ENCODE results near the gene SPATA1. TPM values are rescaled to one million over a fixed set of nuclear protein-coding genes. Genes with fewer than 3 reads are reported as not detected.

Gene SPATA1
- total and polyA plus RNA-seq, 2 donors (not counting 1 experiment from before 2014, with no cell fraction given) = 0.96 to 1.7 TPM

- H3K36me3 ChIP-seq (ENCODE audit: control insufficient read depth, insufficient read depth, low read length) = no peaks in the 10 kb centered on the region
- DNase-seq (ENCODE audit: low read depth in 2 of 2) = peak in 1 of 2 donors; percentile 10
- H4K20me1 ChIP-seq (ENCODE audit: control insufficient read depth, extremely low read depth, insufficient read depth, low read length) = no peaks in the 10 kb centered on the region
- H2AFZ ChIP-seq (ENCODE audit: low read length) = no peak overlapping the region
- H3K79me2 ChIP-seq (ENCODE audit: control insufficient read depth, insufficient read depth, low read length) = no peaks in the 10 kb centered on the region
- H3K27me3 ChIP-seq (ENCODE audit: control insufficient read depth, insufficient read depth, low read length) = no peaks in the 10 kb centered on the region
- no peak overlapping the region for H3K27ac ChIP-seq (ENCODE audit: insufficient read depth, low read length)
- H3K9me3 ChIP-seq (ENCODE audit: control insufficient read depth, insufficient read depth, low read depth, low read length) = peaks cover 2% of the 10 kb centered on the region
- H3K4me1 ChIP-seq (ENCODE audit: control insufficient read depth, extremely low read depth, insufficient read depth, low read length) = peaks cover 22% of the 10 kb centered on the region
- H3K4me2 ChIP-seq (ENCODE audit: extremely low read depth, insufficient read depth, low read length) = no peak overlapping the region
- no peak for TF ChIP-seq CTCF (conservative IDR thresholded peaks at IDR 0.05 in 1 of 2, IDR thresholded peaks at IDR 0.05 in 1 of 2; ENCODE audit: low read depth in 1 of 2, low read length in 2 of 2)
- TF ChIP-seq EZH2 (IDR thresholded peaks at IDR 0.05; ENCODE audit: low read length, missing control alignments) = no peak
- H3K9ac ChIP-seq (ENCODE audit: insufficient read depth, low read length) = no peak overlapping the region
- no peak overlapping the region for H3K4me3 ChIP-seq (replicated peaks in 1 of 4; ENCODE audit: control extremely low read depth in 1 of 4, insufficient read depth in 1 of 4, low read depth in 3 of 4, low read length in 4 of 4)
These were observed 94.6 kb downstream of the SPATA1 start for GRCh38 chr1:84600796-84601195.

DNA sequence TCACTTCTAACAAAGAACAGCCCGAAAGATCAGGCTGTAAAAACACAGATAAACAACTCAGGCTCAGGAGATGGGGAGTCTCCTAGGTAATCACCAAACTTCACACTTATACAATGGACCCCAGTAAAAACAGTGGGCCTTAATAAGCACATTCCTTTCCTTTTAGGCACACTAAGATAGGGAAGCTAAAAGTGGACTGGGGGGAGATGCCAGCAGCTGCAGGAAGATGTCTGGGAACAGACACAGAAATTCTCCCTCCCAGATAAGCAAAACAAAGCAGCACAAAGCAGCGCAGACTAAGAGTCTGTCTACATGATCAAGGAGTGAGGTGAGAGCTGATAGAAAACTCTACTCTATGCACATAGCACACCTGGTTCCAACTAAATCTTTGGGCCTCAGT lies 97.0 kb downstream of the SPATA1 start:
- H4K20me1 ChIP-seq (ENCODE audit: control insufficient read depth, extremely low read depth, insufficient read depth, low read length) = no peaks in the 10 kb centered on the region
- H3K27ac ChIP-seq (ENCODE audit: insufficient read depth, low read length) = peak overlapping the region; percentile 58
- H3K27me3 ChIP-seq (ENCODE audit: control insufficient read depth, insufficient read depth, low read length) = no peaks in the 10 kb centered on the region
- DNase-seq (ENCODE audit: low read depth in 2 of 2) = peak in 1 of 2 donors; percentile 87
- H3K36me3 ChIP-seq (ENCODE audit: control insufficient read depth, insufficient read depth, low read length) = no peaks in the 10 kb centered on the region
- H3K9ac ChIP-seq (ENCODE audit: insufficient read depth, low read length) = no peak overlapping the region
- H3K79me2 ChIP-seq (ENCODE audit: control insufficient read depth, insufficient read depth, low read length) = no peaks in the 10 kb centered on the region
- peaks cover 17% of the 10 kb centered on the region for H3K4me1 ChIP-seq (ENCODE audit: control insufficient read depth, extremely low read depth, insufficient read depth, low read length)
- H3K4me2 ChIP-seq (ENCODE audit: extremely low read depth, insufficient read depth, low read length) = peak overlapping the region; percentile 75
- TF ChIP-seq CTCF (conservative IDR thresholded peaks at IDR 0.05 in 1 of 2, IDR thresholded peaks at IDR 0.05 in 1 of 2; ENCODE audit: low read depth in 1 of 2, low read length in 2 of 2) = no peak
- TF ChIP-seq EZH2 (IDR thresholded peaks at IDR 0.05; ENCODE audit: low read length, missing control alignments) = no peak
- H3K9me3 ChIP-seq (ENCODE audit: control insufficient read depth, insufficient read depth, low read depth, low read length) = peaks cover 2% of the 10 kb centered on the region
- H2AFZ ChIP-seq (ENCODE audit: low read length) = peak overlapping the region; percentile 52
- peak overlapping the region in 2 of 4 experiments; percentile 5 to 45 for H3K4me3 ChIP-seq (replicated peaks in 1 of 4; ENCODE audit: control extremely low read depth in 1 of 4, insufficient read depth in 1 of 4, low read depth in 3 of 4, low read length in 4 of 4)

DNA sequence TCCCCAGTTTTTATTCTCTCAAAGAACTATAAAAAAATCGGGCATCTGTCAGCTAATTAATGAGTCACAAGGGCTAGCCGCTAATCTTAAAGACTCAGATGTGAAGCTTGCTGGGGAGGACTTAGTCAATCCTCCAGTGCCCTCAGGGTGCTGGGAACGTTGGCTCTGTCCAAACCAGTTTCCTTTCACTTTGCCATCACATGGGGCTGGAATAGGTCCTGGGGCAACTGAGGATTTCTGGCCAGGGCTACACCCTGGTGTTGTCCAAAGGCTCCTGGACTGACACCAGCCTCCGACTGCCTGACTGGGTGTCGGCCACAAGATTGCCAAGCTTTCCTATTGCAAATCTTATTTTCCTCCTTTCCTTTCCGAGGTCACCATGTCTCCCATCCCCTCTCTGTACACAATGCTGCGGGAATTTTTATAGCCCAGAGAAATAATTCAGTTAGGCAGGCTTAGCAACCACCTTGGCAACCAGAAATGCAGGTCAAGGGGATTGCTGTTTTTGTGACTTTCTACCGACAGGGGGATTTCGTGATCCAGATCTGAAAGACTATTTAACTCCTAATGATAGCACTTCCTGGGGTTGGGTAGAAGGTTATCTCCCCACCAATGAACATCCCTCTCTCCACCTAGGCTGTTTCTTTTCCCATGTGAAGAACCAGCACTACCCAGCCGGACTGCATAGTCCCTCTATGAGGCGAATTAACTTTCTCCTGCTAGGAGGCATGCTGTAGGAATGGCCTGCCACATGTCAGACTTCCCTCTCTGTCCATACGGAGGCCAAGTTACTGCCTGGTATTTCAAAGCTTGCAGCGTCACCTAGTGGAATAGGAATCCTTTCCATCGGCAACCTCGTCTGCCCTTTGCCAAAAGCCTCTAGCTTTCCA lies 98.0 kb downstream of the SPATA1 start:
- H2AFZ ChIP-seq (ENCODE audit: low read length) = no peak overlapping the region
- H3K4me1 ChIP-seq (ENCODE audit: control insufficient read depth, extremely low read depth, insufficient read depth, low read length) = peaks cover 9% of the 10 kb centered on the region
- peak; percentile 33 to 69 for TF ChIP-seq CTCF (conservative IDR thresholded peaks at IDR 0.05 in 1 of 2, IDR thresholded peaks at IDR 0.05 in 1 of 2; ENCODE audit: low read depth in 1 of 2, low read length in 2 of 2)
- no peak for TF ChIP-seq EZH2 (IDR thresholded peaks at IDR 0.05; ENCODE audit: low read length, missing control alignments)
- H3K4me3 ChIP-seq (replicated peaks in 1 of 4; ENCODE audit: control extremely low read depth in 1 of 4, insufficient read depth in 1 of 4, low read depth in 3 of 4, low read length in 4 of 4) = peak overlapping the region in 1 of 4 experiments; percentile 45
- H3K4me2 ChIP-seq (ENCODE audit: extremely low read depth, insufficient read depth, low read length) = peak overlapping the region; percentile 75
- peak overlapping the region; percentile 58 for H3K27ac ChIP-seq (ENCODE audit: insufficient read depth, low read length)
- H3K27me3 ChIP-seq (ENCODE audit: control insufficient read depth, insufficient read depth, low read length) = no peaks in the 10 kb centered on the region
- no peaks in the 10 kb centered on the region for H4K20me1 ChIP-seq (ENCODE audit: control insufficient read depth, extremely low read depth, insufficient read depth, low read length)
- H3K9ac ChIP-seq (ENCODE audit: insufficient read depth, low read length) = no peak overlapping the region
- peak; percentile 60 to 90 for DNase-seq (ENCODE audit: low read depth in 2 of 2)
- H3K9me3 ChIP-seq (ENCODE audit: control insufficient read depth, insufficient read depth, low read depth, low read length) = peaks cover 2% of the 10 kb centered on the region
- no peaks in the 10 kb centered on the region for H3K79me2 ChIP-seq (ENCODE audit: control insufficient read depth, insufficient read depth, low read length)
- H3K36me3 ChIP-seq (ENCODE audit: control insufficient read depth, insufficient read depth, low read length) = no peaks in the 10 kb centered on the region

Data from fibroblast of lung (primary cell).